ENCODE results near the gene ZNF468.
"Not testable (repeated sequence)": the region's sequence is repeated elsewhere in the genome, so short reads cannot be mapped to it uniquely, and the experiment has no call there.

ZNF468 gene

DNA sequence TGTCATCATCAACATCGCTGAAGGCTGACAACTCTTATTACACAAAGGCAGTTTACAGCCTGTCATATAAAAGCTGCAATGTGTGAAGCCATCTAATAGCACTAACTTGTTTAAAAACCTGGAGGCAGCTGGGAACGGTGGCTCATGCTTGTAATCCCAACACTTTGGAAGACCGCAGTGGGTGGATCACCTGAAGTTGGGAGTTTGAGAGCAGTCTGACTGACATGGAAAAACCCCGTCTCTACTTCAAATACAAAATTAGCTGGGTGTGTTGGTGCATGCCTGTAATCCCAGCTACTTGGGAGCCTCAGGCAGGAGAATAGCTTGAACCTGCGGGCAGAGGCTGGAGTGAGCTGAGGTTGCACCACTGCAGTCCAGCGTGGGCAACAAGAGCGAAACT, 27.6 kb downstream of the ZNF468 start:
- H3K4me3 ChIP-seq (ENCODE audit: low read depth, low read length) = not testable (repeated sequence)

DNA sequence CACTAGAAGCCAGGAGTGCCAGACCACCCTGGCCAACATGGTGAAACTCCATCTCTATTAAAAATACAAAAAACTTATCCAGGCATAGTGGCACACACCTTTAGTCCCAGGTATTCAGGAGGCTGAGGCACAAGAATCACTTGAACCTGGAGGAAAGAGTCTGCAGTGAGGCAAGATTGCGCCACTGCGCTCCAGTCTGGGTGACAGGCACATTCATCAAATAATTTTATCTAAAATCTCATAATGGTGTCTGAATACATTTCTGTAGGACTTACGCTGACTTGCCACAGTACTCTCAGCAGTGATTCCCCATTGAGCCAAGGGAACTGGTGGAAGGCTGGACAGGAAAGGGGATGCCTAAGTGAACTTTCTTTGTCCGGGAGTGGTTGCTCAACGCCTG, 31.7 kb downstream of the ZNF468 start:
- H3K4me3 ChIP-seq (ENCODE audit: low read depth, low read length) = no peak overlapping the region

DNA sequence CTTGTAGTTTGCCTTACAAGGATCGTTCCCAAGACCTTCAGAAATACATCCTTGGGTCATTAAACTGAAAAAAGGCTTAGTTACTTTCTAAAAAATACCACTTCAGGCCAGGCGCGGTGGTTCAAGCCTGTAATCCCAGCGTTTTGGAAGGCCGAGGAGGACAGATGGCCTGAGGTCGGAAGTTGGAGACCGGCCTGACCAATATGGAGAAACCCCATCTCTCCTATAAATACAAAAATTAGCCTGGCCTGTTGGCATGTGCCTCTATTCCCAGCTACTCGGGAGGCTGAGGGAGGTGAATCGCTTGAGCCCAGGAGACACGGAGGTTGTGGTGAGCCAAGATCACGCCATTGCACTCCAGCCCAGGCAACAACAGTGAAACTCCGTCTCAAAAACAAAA, 33.7 kb downstream of the ZNF468 start:
- H3K4me3 ChIP-seq (ENCODE audit: low read depth, low read length) = no peak overlapping the region

DNA sequence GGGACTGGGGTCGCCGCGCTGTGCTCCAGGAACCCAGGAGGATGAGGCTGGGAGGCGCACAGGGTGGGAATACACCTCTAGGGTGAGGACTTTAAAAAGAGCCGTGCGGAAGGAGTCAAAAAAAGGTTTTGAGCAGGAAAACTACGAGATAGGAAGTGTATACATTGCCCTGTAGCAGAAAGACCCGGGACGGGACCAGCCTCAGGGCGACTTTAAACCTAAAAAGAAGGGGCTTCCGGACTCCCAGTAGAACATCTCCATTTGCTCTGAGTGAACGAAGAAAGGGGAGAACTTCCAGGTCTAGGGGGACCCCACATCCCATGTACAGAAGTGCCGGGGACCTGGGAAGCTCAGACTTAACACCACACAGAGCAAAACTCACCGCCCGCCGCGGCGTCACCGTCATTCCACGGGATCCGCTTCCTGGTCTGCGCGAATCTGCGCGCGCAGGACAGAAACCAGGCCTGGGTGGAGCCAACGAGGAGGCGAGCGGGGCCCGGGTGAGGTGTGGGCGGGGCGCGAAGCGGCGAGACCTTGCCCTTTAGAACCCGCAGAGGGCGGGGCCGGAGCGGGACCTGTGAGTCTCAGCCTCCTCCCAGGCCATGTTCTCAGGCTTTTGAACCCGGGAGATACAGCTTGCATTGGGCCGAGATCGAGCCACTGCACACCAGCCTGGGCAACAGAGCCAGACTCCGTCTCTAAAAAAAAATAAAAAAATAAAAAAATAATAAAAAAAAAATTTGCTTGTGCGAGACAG, 36.0 kb downstream of the ZNF468 start, which contains the start of gene ZNF28:
Gene ZNF28 (minus strand): TSS at position 430 of the 757 bp plus-strand sequence. CDS start 3,675 bp downstream, outside the sequence.
- peak within 1 kb of the TSS; percentile 72 for H3K4me3 ChIP-seq (ENCODE audit: low read depth, low read length)

DNA sequence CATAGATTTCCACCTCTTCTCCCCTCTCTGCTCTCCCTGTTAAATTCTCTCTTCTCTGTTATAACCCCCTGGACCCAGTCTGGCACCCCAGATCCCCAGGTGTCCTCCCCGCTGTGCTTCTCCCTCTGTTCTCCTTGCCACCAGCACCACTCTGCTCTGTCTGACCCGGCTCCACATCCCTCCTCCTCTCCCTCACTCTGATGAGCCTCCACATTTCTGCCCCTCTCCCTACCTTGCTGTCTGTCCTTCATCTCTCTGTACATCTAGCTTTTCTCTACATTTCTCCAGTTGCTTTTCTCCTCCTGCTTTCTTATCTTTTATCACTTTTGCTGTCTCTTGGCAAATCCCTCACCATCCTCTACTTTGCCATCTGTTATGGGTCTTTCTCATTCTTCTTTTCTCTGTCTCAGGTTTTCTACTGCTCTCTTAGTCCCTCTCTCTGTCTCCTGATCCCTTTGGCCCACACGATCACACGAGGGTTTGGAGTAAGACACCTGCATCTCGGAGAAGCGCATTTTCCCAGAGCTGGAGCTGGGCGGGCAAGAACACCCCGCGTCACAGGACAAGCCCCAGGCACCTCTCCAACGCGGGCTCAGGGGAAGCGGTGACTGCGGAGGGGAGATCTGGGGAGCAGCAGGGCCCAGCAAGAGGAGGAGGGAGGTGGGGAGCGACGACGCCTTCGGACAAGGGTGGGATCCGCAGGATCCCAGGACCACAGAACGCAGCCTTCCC, 36.8 kb downstream of the ZNF468 start:
- peak overlapping the region; percentile 72 for H3K4me3 ChIP-seq (ENCODE audit: low read depth, low read length)

DNA sequence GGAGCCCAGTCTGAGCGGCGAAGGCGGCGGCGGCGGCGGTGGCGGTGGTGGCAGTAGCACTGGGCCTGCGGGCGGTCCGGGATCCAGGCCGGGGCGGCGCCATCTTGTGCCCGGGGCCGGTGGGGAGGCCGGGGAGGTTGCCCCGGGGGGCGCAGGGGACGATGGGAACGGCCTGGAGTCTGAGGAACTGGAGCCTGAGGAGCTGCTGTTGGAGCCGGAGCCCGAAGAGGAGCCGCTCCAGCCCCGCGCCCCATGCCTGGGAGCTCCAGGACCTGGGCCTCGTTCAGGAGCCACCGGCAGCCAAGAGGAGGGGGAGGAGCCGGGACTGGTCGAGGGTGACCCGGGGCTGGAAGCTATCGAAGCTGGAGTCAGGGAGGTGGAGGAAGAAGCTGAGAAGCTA, 47.6 kb downstream of the ZNF468 start:
- no peak overlapping the region for H3K4me3 ChIP-seq (ENCODE audit: low read depth, low read length)

DNA sequence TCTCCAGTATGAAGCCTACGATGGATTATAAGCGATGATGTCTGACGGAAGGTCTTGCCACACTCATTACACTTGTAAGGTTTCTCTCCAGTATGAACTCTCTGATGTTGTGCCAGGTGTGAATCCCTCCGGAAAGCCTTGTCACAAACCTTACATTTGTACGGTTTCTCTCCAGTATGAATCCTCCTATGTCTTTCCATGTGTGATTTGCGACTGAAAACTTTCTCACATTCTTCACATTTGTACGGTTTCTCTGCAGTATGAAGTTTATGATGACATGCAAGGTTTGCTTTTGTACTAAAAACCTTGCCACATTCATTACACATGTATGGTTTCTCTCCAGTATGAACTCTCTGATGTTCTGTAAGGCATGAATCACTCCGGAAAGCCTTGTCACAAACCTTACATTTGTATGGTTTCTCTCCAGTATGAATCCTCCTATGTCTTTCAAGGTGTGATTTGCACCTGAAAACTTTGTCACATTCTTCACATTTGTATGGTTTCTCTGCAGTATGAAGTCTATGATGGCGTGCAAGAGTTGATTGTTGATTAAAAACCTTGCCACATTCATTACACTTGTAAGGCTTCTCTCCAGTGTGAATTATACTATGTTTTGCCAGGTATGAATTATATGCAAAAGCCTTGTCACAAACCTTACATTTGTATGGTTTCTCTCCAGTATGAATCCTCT, 57.3 kb downstream of the ZNF468 start:
- H3K4me3 ChIP-seq (ENCODE audit: low read depth, low read length) = not testable (repeated sequence)

DNA sequence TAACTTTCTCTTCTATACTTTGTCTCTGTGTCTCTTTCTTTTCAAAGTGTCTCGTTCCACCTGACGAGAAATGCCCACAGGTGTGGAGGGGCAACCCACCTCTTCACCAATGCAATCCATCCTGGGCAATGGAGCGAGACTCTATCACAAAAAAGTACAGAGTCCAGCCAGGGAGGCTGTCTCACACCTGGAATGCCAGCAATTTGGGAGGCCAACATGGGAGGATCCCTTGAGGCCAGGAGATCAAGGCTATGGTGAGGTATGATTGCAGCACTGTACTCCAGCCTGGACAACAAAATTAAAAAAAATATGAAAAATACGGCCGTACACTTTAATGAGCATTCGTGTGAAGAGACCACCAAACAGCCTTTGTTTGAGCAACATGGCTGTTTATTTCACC, 68.0 kb downstream of the ZNF468 start:
- no peak overlapping the region for H3K4me3 ChIP-seq (ENCODE audit: low read depth, low read length)

All from iPS-11a (cell line).